SK-N-SH (cell line): ENCODE measurements around the gene SNRNP200. TPM values are rescaled to one million over a fixed set of nuclear protein-coding genes. Genes with fewer than 3 reads are reported as not detected.
A peak's percentile ranks its signal among the peaks of the same experiment; 100 is the strongest.

Experiments used
- CTCF ChIA-PET: fragments of 300-600, 350-600 bp; formaldehyde crosslinking; extraction: SDS; loops from one replicate; lab custom pipeline; 2021; lab: Yijun Ruan, JAX
- POLR2A ChIA-PET: fragments of 350-600 bp; sonication (Branson Sonifier 250); formaldehyde crosslinking; extraction: SDS; loops from one replicate; lab custom pipeline; 2020; ENCODE audit warnings: antibody characterized with exemption, inconsistent platforms; lab: Yijun Ruan, JAX
- DNase-seq: peaks from one replicate; pipeline ENCODE4 v3.0.0; 2012
- H2AFZ ChIP-seq: fragments of 200-600 bp; sonication (generic); 2 replicates; pipeline ENCODE4 v1.8.1; 2016; ENCODE audit warnings: antibody characterized with exemption, mild to moderate bottlenecking, low read depth
- H3F3A ChIP-seq: fragments of 200-600 bp; sonication (generic); replicated peaks from 2 replicates; pipeline ENCODE3; 2016; ENCODE audit warnings: antibody characterized with exemption, mild to moderate bottlenecking; ENCODE audit not compliant: insufficient read depth
- H3K27ac ChIP-seq, 2 experiments: fragments of 200-500 bp in 1 of 2; fragments of 200-600 bp in 1 of 2; sonication (Bioruptor generic) in 1 of 2; sonication (generic), shearing (Covaris generic) in 1 of 2; 2 replicates each; pipeline versions ENCODE4 v1.5.1 to v1.6.1; 2014 to 2016; ENCODE audit warnings: low read depth in 2 of 2, inconsistent platforms in 1 of 2, low read length in 1 of 2, mild to moderate bottlenecking in 1 of 2, mixed read lengths in 1 of 2
- H3K27me3 ChIP-seq: fragments of 200-600 bp; sonication (generic), shearing (Covaris generic); 2 replicates; pipeline ENCODE4 v1.6.1; 2016; ENCODE audit warnings: mixed run types; ENCODE audit not compliant: insufficient read depth
- H3K36me3 ChIP-seq, 2 experiments: fragments of 200-500 bp in 1 of 2; fragments of 200-600 bp in 1 of 2; sonication (Bioruptor generic) in 1 of 2; sonication (generic) in 1 of 2; replicated peaks in 1 of 2; 2 replicates each; pipeline versions ENCODE3 to v1.5.1; 2014 to 2016; ENCODE audit warnings: low read length in 1 of 2, mild to moderate bottlenecking in 1 of 2; ENCODE audit not compliant: insufficient read depth in 2 of 2, control insufficient read depth in 1 of 2
- H3K4me1 ChIP-seq, 2 experiments: fragments of 200-500 bp in 1 of 2; fragments of 200-600 bp in 1 of 2; sonication (Bioruptor generic) in 1 of 2; sonication (generic), shearing (Covaris generic) in 1 of 2; 2 replicates each; pipeline versions ENCODE4 v1.5.1 to v1.6.1; 2014 to 2016; ENCODE audit warnings: low read depth in 1 of 2, low read length in 1 of 2, mixed run types in 1 of 2; ENCODE audit not compliant: insufficient read depth in 2 of 2, control insufficient read depth in 1 of 2
- H3K4me2 ChIP-seq: fragments of 200-600 bp; sonication (generic), shearing (Covaris generic); 2 replicates; pipeline ENCODE4 v1.6.1; 2017; ENCODE audit warnings: mixed run types
- H3K4me3 ChIP-seq, 2 experiments: fragments of 200-500 bp in 1 of 2; fragments of 200-600 bp in 1 of 2; sonication (Bioruptor generic) in 1 of 2; sonication (generic), shearing (Covaris generic) in 1 of 2; 2 replicates each; pipeline versions ENCODE4 v1.5.1 to v1.8.1; 2014 to 2016; ENCODE audit warnings: low read depth in 2 of 2, inconsistent platforms in 1 of 2, low read length in 1 of 2, mild to moderate bottlenecking in 1 of 2, mixed read lengths in 1 of 2, moderate library complexity in 1 of 2
- H3K79me2 ChIP-seq: fragments of 200-600 bp; sonication (generic); 2 replicates; pipeline ENCODE4 v1.8.1; 2017; ENCODE audit warnings: mild to moderate bottlenecking; ENCODE audit not compliant: insufficient read depth
- H3K9ac ChIP-seq: fragments of 200-600 bp; sonication (generic); 2 replicates; pipeline ENCODE4 v1.6.1; 2017; ENCODE audit warnings: mixed run types
- H3K9me2 ChIP-seq: fragments of 200-600 bp; sonication (generic); 2 replicates; pipeline ENCODE4 v1.6.1; 2017; ENCODE audit warnings: mixed run types
- H3K9me3 ChIP-seq: fragments of 200-600 bp; sonication (generic); 2 replicates; pipeline ENCODE4 v1.6.1; 2017; ENCODE audit warnings: mixed run types, mild to moderate bottlenecking, moderate library complexity
- H4K20me1 ChIP-seq: fragments of 200-600 bp; sonication (generic); 2 replicates; pipeline ENCODE4 v1.6.1; 2017; ENCODE audit warnings: mild to moderate bottlenecking, mixed run types; ENCODE audit not compliant: insufficient read depth
- EP300 ChIP-seq, 2 experiments: IDR thresholded peaks; 2 replicates each; pipeline versions ENCODE4 v1.4.0 to v1.6.1; 2012; ENCODE audit warnings: borderline replicate concordance in 1 of 2, low read depth in 1 of 2, low read length in 1 of 2
- EZH2phosphoT487 ChIP-seq: fragments of 200-600 bp; sonication (generic); IDR thresholded peaks from 2 replicates; pipeline ENCODE4 v1.6.1; 2017; ENCODE audit warnings: low read depth, mixed run types, mild to moderate bottlenecking, antibody characterized with exemption, moderate library complexity, borderline replicate concordance
- FOXJ3 ChIP-seq: sonication (generic); formaldehyde crosslinking; IDR thresholded peaks from 2 replicates; pipeline ENCODE4 v1.5.1; 2020; ENCODE audit warnings: mild to moderate bottlenecking, missing genetic modification reagents
- GATA2 ChIP-seq: sonication (generic); formaldehyde crosslinking; IDR thresholded peaks from 2 replicates; pipeline ENCODE4 v1.5.0; 2020; ENCODE audit warnings: mild to moderate bottlenecking, missing genetic modification reagents
- JUND ChIP-seq: IDR thresholded peaks from 2 replicates; pipeline ENCODE4 v1.4.0; 2012
- MXI1 ChIP-seq: IDR thresholded peaks from 2 replicates; pipeline ENCODE4 v1.6.1; 2012; ENCODE audit warnings: mild to moderate bottlenecking, low read depth, low read length, improper control_type of control experiment
- NFIC ChIP-seq: IDR thresholded peaks from 2 replicates; pipeline ENCODE4 v1.4.0; 2012; ENCODE audit warnings: borderline replicate concordance
- NRF1 ChIP-seq: IDR thresholded peaks from 2 replicates; pipeline ENCODE4 v1.6.1; 2012; ENCODE audit warnings: low read depth, mild to moderate bottlenecking, low read length
- RCOR1 ChIP-seq: fragments of 150-350 bp; IDR thresholded peaks from 2 replicates; pipeline ENCODE4 v1.6.1; 2017; ENCODE audit warnings: antibody characterized with exemption, low read length
- RXRA ChIP-seq: IDR thresholded peaks from 2 replicates; pipeline ENCODE4 v1.4.0; 2012; ENCODE audit warnings: low read depth, mild to moderate bottlenecking, borderline replicate concordance
- SIN3A ChIP-seq: IDR thresholded peaks from 2 replicates; pipeline ENCODE4 v1.6.1; 2012; ENCODE audit warnings: low read depth, mild to moderate bottlenecking, low read length, moderate library complexity, borderline replicate concordance
- SMC3 ChIP-seq: IDR thresholded peaks from 2 replicates; pipeline ENCODE4 v1.6.1; 2012; ENCODE audit warnings: low read depth, low read length, improper control_type of control experiment
- TAF1 ChIP-seq: IDR thresholded peaks from 2 replicates; pipeline ENCODE4 v1.6.1; 2012; ENCODE audit warnings: low read depth, mild to moderate bottlenecking, low read length, moderate library complexity, borderline replicate concordance
- TCF12 ChIP-seq: IDR thresholded peaks from 2 replicates; pipeline ENCODE4 v1.4.0; 2012
- TEAD4 ChIP-seq: IDR thresholded peaks from 2 replicates; pipeline ENCODE4 v1.4.0; 2012; ENCODE audit warnings: mild to moderate bottlenecking, borderline replicate concordance; ENCODE audit not compliant: insufficient read depth
- USF1 ChIP-seq: IDR thresholded peaks from 2 replicates; pipeline ENCODE4 v1.4.0; 2012; ENCODE audit warnings: low read depth, borderline replicate concordance
- ZBTB33 ChIP-seq: IDR thresholded peaks from 2 replicates; pipeline ENCODE4 v1.4.0; 2012; ENCODE audit warnings: low read depth, borderline replicate concordance
- WGBS: methylation state at CpG from one replicate; pipeline ENCODE4 v1.1.6; 2017; ENCODE audit warnings: low lambda C conversion rate; 5-methylcytosine and 5-hydroxymethylcytosine counted together
- polyA plus RNA-seq, 3 experiments: library from polyadenylated mRNA; depleted of rRNA; stranded (reverse); fragments of >200 nt; gene quantifications; 2 replicates each; pipeline ENCODE4 v1.2.3, GENCODE V29; 2012
- TF ChIP-seq, protein P1 (sequence below): IDR thresholded peaks from 2 replicates; pipeline ENCODE4; 2012
- TF ChIP-seq, protein P2 (sequence below): fragments of 200-600 bp; sonication (generic); IDR thresholded peaks from 2 replicates; pipeline ENCODE4 v1.6.1; 2017; ENCODE audit warnings: antibody characterized with exemption, mild to moderate bottlenecking, moderate library complexity
- TF ChIP-seq, protein P3 (sequence below): fragments of 150-350 bp; IDR thresholded peaks from 2 replicates; pipeline ENCODE4 v1.6.1; 2016; ENCODE audit warnings: mild to moderate bottlenecking, low read depth, low read length

The SNRNP200 gene
- polyA plus RNA-seq, 1 of the 3 experiments (the other 2 are of a cell fraction): 165 TPM

- TF ChIP-seq, protein P1, sequence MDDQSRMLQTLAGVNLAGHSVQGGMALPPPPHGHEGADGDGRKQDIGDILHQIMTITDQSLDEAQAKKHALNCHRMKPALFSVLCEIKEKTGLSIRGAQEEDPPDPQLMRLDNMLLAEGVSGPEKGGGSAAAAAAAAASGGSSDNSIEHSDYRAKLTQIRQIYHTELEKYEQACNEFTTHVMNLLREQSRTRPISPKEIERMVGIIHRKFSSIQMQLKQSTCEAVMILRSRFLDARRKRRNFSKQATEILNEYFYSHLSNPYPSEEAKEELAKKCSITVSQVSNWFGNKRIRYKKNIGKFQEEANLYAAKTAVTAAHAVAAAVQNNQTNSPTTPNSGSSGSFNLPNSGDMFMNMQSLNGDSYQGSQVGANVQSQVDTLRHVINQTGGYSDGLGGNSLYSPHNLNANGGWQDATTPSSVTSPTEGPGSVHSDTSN: no peak
- TF ChIP-seq RXRA (no peak), TAF1 (no peak), MXI1 (0 out of 2 replicates have a peak, but pooled peaks have one; percentile 46), FOXJ3 (CRISPR knock-in tag) (no peak), NFIC (peak; percentile 69), ZBTB33 (no peak)
- TF ChIP-seq, protein P2, sequence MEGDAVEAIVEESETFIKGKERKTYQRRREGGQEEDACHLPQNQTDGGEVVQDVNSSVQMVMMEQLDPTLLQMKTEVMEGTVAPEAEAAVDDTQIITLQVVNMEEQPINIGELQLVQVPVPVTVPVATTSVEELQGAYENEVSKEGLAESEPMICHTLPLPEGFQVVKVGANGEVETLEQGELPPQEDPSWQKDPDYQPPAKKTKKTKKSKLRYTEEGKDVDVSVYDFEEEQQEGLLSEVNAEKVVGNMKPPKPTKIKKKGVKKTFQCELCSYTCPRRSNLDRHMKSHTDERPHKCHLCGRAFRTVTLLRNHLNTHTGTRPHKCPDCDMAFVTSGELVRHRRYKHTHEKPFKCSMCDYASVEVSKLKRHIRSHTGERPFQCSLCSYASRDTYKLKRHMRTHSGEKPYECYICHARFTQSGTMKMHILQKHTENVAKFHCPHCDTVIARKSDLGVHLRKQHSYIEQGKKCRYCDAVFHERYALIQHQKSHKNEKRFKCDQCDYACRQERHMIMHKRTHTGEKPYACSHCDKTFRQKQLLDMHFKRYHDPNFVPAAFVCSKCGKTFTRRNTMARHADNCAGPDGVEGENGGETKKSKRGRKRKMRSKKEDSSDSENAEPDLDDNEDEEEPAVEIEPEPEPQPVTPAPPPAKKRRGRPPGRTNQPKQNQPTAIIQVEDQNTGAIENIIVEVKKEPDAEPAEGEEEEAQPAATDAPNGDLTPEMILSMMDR: no peak
- TF ChIP-seq, protein P3, sequence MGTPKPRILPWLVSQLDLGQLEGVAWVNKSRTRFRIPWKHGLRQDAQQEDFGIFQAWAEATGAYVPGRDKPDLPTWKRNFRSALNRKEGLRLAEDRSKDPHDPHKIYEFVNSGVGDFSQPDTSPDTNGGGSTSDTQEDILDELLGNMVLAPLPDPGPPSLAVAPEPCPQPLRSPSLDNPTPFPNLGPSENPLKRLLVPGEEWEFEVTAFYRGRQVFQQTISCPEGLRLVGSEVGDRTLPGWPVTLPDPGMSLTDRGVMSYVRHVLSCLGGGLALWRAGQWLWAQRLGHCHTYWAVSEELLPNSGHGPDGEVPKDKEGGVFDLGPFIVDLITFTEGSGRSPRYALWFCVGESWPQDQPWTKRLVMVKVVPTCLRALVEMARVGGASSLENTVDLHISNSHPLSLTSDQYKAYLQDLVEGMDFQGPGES: no peak
These were observed 55.7 kb downstream of the SNRNP200 start (continued) for GRCh38 chr2:96249654-96250053.

GRCh38 chr2:96248624-96249023, 56.7 kb downstream of the SNRNP200 start:
- CTCF ChIA-PET: interaction anchor here (0.6 to 1.4 kb wide), 3 partner anchors 12 to 121 kb away, joined by 3 to 8 read pairs (median 3); no protein-coding TSS in a partner anchor
- H3K4me2 ChIP-seq: no peak overlapping the region
- H4K20me1 ChIP-seq: no peaks in the 10 kb centered on the region
- H3K79me2 ChIP-seq: peaks cover 10% of the 10 kb centered on the region; the same call in 1 of the 2 replicates
- H3K9me3 ChIP-seq: no peaks in the 10 kb centered on the region
- no peaks in the 10 kb centered on the region for H3K27me3 ChIP-seq
- peaks cover 27% of the 10 kb centered on the region for H3F3A ChIP-seq
- no peak overlapping the region for H2AFZ ChIP-seq
- 100% methylated on average over 4 of the region's 4 CpGs for WGBS
- H3K4me1 ChIP-seq: peaks cover 21 to 22% of the 10 kb centered on the region in 2 experiments; a peak in 3 of 4 replicates
- peaks cover 12 to 14% of the 10 kb centered on the region in 2 experiments for H3K36me3 ChIP-seq
- H3K9me2 ChIP-seq: no peaks in the 10 kb centered on the region
- POLR2A ChIA-PET: interaction anchor here (1.1 kb wide), 1 partner anchor 146 kb away, joined by 4 read pairs; no protein-coding TSS in a partner anchor
- DNase-seq: no peak
- no peak overlapping the region for H3K9ac ChIP-seq
- no peak overlapping the region for H3K4me3 ChIP-seq
- H3K27ac ChIP-seq: peak overlapping the region in 1 of 2 experiments; percentile 4; a peak in 1 of 4 replicates
- no peak for TF ChIP-seq EP300 (IDR thresholded peaks at IDR 0.05; ENCODE audit: borderline replicate concordance in 1 of 2, low read depth in 1 of 2, low read length in 1 of 2)
- TF ChIP-seq TEAD4: no peak
- TF ChIP-seq, protein P3: no peak
- no peak for TF ChIP-seq TCF12
- TF ChIP-seq EZH2phosphoT487: no peak
- TF ChIP-seq USF1: no peak
- TF ChIP-seq RCOR1: no peak
- TF ChIP-seq NRF1: no peak
- no peak for TF ChIP-seq SIN3A
- no peak for TF ChIP-seq SMC3
- TF ChIP-seq FOXJ3 (CRISPR knock-in tag): no peak
- no peak for TF ChIP-seq GATA2
- TF ChIP-seq, protein P2: no peak
- no peak for TF ChIP-seq JUND
